SU-DHL-6 (cell line): ENCODE data around the gene SUMO2.

Experiments
- CTCF ChIP-seq: fragments of 200-600 bp; sonication (generic); IDR thresholded peaks from one replicate; pipeline ENCODE4 v1.5.1; 2017; ENCODE audit warnings: antibody characterized with exemption, mild to moderate bottlenecking, low read length, moderate library complexity; ENCODE audit not compliant: insufficient read depth, poor library complexity, severe bottlenecking
- EZH2phosphoT487 ChIP-seq: fragments of 200-600 bp; sonication (generic), shearing (Covaris generic); conservative IDR thresholded peaks from 2 replicates; pipeline ENCODE4 v1.6.1; 2018; ENCODE audit warnings: mild to moderate bottlenecking, antibody characterized with exemption, low read length, moderate library complexity, mixed read lengths

GRCh38 chr17:75194879-75195278 is 12.1 kb upstream of the SUMO2 start:
- TF ChIP-seq CTCF = no peak
- TF ChIP-seq EZH2phosphoT487 = no peak
